HL-60 (cell line): Measurements from ENCODE around the gene MAN1A2.

Source experiments
- DNase-seq, 2 experiments: peaks; one replicate each; pipeline ENCODE4 v3.0.0-alpha.2; 2010 to 2020; ENCODE audit warnings: low read depth in 1 of 2, low spot score in 1 of 2
- H3K27ac ChIP-seq: fragments of 250-450 bp; sonication (Bioruptor Pico); replicated peaks from 2 replicates; pipeline ENCODE4 v1.5.1; 2020; ENCODE audit warnings: mild to moderate bottlenecking, moderate library complexity
- H3K27me3 ChIP-seq: fragments of 250-450 bp; sonication (Bioruptor Pico); 2 replicates; pipeline ENCODE4 v1.5.1; 2021; ENCODE audit warnings: mild to moderate bottlenecking, moderate library complexity; ENCODE audit not compliant: insufficient read depth, poor library complexity, severe bottlenecking
- H3K4me3 ChIP-seq: replicated peaks from 2 replicates; pipeline ENCODE4 v1.5.1; 2011; ENCODE audit warnings: mild to moderate bottlenecking, control low read depth, low read length; ENCODE audit not compliant: insufficient read depth
- GABPA ChIP-seq: IDR thresholded peaks from 2 replicates; pipeline ENCODE4 v1.6.1; 2012; ENCODE audit warnings: low read depth
- POLR2AphosphoS5 ChIP-seq: IDR thresholded peaks from 2 replicates; pipeline ENCODE4 v1.6.1; 2012; ENCODE audit warnings: low read depth
- SPI1 ChIP-seq: IDR thresholded peaks from 2 replicates; pipeline ENCODE4 v1.6.1; 2012; ENCODE audit warnings: low read depth, mild to moderate bottlenecking, borderline replicate concordance
- TF ChIP-seq, protein P1 (sequence below): IDR thresholded peaks from one replicate; pipeline ENCODE4 v1.5.1; 2011; ENCODE audit warnings: low read length, control low read depth, inconsistent platforms; ENCODE audit not compliant: insufficient read depth
- TF ChIP-seq, protein P2 (sequence below): IDR thresholded peaks from 2 replicates; pipeline ENCODE4 v1.6.1; 2012; ENCODE audit warnings: low read depth; ENCODE audit not compliant: insufficient replicate concordance

Gene MAN1A2

DNA sequence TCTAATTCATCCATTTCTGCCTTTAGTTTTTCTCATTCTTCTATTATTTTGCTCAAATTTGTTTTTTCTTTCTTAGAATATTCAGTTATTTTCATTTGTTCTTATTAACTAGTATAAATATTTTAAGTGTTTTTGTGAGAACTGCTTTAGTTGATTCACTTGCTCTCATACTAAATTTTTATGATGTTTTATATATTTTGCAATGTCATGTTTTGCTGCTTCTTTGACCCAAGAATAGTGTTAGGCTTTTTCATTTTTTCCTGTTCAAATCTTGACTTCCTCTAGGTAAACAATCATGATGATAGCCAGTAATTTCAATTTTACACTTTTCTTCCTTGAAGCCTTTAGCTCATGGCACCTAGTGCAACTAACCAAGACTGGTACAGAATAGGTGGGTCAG lies 45.2 kb downstream of the MAN1A2 start:
- Histone ChIP-seq H3K27ac (no peak overlapping the region), H3K4me3 (no peak overlapping the region), H3K27me3 (no peaks in the 10 kb centered on the region)
- no peak for TF ChIP-seq SPI1
- TF ChIP-seq, protein P1, sequence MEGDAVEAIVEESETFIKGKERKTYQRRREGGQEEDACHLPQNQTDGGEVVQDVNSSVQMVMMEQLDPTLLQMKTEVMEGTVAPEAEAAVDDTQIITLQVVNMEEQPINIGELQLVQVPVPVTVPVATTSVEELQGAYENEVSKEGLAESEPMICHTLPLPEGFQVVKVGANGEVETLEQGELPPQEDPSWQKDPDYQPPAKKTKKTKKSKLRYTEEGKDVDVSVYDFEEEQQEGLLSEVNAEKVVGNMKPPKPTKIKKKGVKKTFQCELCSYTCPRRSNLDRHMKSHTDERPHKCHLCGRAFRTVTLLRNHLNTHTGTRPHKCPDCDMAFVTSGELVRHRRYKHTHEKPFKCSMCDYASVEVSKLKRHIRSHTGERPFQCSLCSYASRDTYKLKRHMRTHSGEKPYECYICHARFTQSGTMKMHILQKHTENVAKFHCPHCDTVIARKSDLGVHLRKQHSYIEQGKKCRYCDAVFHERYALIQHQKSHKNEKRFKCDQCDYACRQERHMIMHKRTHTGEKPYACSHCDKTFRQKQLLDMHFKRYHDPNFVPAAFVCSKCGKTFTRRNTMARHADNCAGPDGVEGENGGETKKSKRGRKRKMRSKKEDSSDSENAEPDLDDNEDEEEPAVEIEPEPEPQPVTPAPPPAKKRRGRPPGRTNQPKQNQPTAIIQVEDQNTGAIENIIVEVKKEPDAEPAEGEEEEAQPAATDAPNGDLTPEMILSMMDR = no peak
- TF ChIP-seq, protein P2, sequence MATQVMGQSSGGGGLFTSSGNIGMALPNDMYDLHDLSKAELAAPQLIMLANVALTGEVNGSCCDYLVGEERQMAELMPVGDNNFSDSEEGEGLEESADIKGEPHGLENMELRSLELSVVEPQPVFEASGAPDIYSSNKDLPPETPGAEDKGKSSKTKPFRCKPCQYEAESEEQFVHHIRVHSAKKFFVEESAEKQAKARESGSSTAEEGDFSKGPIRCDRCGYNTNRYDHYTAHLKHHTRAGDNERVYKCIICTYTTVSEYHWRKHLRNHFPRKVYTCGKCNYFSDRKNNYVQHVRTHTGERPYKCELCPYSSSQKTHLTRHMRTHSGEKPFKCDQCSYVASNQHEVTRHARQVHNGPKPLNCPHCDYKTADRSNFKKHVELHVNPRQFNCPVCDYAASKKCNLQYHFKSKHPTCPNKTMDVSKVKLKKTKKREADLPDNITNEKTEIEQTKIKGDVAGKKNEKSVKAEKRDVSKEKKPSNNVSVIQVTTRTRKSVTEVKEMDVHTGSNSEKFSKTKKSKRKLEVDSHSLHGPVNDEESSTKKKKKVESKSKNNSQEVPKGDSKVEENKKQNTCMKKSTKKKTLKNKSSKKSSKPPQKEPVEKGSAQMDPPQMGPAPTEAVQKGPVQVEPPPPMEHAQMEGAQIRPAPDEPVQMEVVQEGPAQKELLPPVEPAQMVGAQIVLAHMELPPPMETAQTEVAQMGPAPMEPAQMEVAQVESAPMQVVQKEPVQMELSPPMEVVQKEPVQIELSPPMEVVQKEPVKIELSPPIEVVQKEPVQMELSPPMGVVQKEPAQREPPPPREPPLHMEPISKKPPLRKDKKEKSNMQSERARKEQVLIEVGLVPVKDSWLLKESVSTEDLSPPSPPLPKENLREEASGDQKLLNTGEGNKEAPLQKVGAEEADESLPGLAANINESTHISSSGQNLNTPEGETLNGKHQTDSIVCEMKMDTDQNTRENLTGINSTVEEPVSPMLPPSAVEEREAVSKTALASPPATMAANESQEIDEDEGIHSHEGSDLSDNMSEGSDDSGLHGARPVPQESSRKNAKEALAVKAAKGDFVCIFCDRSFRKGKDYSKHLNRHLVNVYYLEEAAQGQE = no peak
- no peak for TF ChIP-seq POLR2AphosphoS5
- no peak for TF ChIP-seq GABPA
- DNase-seq = no peak

DNA sequence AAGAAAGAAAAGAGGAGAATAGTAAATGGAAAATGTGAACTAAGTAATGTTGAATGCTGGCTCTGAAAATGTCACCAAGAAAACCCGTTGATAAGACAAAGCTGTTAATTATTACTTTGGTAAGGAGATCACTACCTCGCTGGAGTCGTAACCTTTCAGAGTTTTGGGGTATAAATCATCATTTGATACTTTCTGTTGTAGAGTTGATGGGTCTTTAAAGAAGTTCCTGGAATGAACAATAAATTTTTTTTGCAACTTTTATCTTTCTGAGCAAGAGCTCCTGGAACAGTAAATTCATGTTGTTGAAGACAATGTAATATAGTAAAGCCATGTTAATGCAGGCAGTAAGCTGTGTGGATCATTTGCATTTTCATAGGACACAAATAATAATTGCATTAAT lies 46.2 kb downstream of the MAN1A2 start:
- DNase-seq = no peak
- no peak overlapping the region for H3K27ac ChIP-seq
- no peaks in the 10 kb centered on the region for H3K27me3 ChIP-seq
- no peak overlapping the region for H3K4me3 ChIP-seq
- TF ChIP-seq, protein P2 = no peak
- TF ChIP-seq, protein P1 = no peak
- no peak for TF ChIP-seq GABPA
- TF ChIP-seq SPI1 = no peak
- TF ChIP-seq POLR2AphosphoS5 = no peak

DNA sequence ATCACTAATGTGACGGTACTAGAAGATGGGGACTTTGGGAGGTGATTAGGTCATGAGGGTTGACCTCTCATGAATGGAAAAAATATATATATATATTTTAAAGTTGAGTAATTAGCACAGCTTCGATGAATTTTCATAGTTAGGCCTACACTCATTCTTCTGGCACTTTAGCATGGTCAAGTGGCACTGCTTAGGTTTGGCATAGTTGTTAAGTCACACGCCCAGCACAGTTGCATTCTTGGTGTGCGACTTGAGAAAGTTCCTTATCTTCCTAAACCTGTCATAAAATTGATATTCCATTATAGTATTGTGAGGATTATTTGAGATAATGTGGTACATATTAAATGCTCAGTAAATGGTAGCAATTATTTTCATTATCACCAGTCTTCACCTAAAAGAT lies 47.7 kb downstream of the MAN1A2 start:
- no peak for DNase-seq
- Histone ChIP-seq H3K27ac (no peak overlapping the region), H3K27me3 (no peaks in the 10 kb centered on the region), H3K4me3 (no peak overlapping the region)
- TF ChIP-seq, protein P1 = no peak
- no peak for TF ChIP-seq POLR2AphosphoS5
- TF ChIP-seq, protein P2 = no peak
- TF ChIP-seq GABPA = no peak
- no peak for TF ChIP-seq SPI1
